HepG2 (cell line): Measurements from ENCODE around the gene EMC9. TPM values are rescaled to one million over a fixed set of nuclear protein-coding genes. Genes with fewer than 3 reads are reported as not detected.

Source experiments
- MED8 ChIP-seq: sonication (generic); formaldehyde crosslinking; IDR thresholded peaks from 2 replicates; pipeline ENCODE4 v1.8.1; 2023; ENCODE audit warnings: mild to moderate bottlenecking, missing genetic modification reagents; ENCODE audit not compliant: insufficient replicate concordance
- ZFAT ChIP-seq: sonication (generic); formaldehyde crosslinking; conservative IDR thresholded peaks from 2 replicates; pipeline ENCODE4 v1.8.1; 2023; ENCODE audit warnings: missing genetic modification reagents, inconsistent platforms
- ZFY ChIP-seq: sonication (generic); formaldehyde crosslinking; IDR thresholded peaks from 2 replicates; pipeline ENCODE4 v1.4.0; 2020; ENCODE audit warnings: missing genetic modification reagents
- ZNF136 ChIP-seq: sonication (generic); formaldehyde crosslinking; IDR thresholded peaks from 2 replicates; pipeline ENCODE4 v1.8.1; 2022; ENCODE audit warnings: low read depth, mild to moderate bottlenecking, moderate library complexity, missing genetic modification reagents
- ZNF430 ChIP-seq: sonication (generic); formaldehyde crosslinking; IDR thresholded peaks from 2 replicates; pipeline ENCODE4 v1.9.0; 2021; ENCODE audit warnings: mild to moderate bottlenecking, missing genetic modification reagents
- ZNF441 ChIP-seq: sonication (generic); formaldehyde crosslinking; IDR thresholded peaks from 2 replicates; pipeline ENCODE4 v1.7.0; 2021; ENCODE audit warnings: missing genetic modification reagents, borderline replicate concordance
- ZNF460 ChIP-seq: sonication (generic); formaldehyde crosslinking; IDR thresholded peaks from 2 replicates; pipeline ENCODE4 v1.5.1; 2020; ENCODE audit warnings: missing genetic modification reagents, mild to moderate bottlenecking, borderline replicate concordance
- ZNF703 ChIP-seq: sonication (generic); formaldehyde crosslinking; IDR thresholded peaks from 2 replicates; pipeline ENCODE4 v1.5.1; 2020; ENCODE audit warnings: missing genetic modification reagents, mild to moderate bottlenecking, moderate library complexity, borderline replicate concordance
- ZNF781 ChIP-seq: sonication (generic); formaldehyde crosslinking; IDR thresholded peaks from 2 replicates; pipeline ENCODE4 v1.5.1; 2020; ENCODE audit warnings: borderline replicate concordance, mild to moderate bottlenecking, missing genetic modification reagents; ENCODE audit errors: not compliant biosample characterization
- ZNF878 ChIP-seq: sonication (generic); formaldehyde crosslinking; IDR thresholded peaks from 2 replicates; pipeline ENCODE4 v1.8.1; 2023; ENCODE audit warnings: mild to moderate bottlenecking, missing genetic modification reagents, moderate library complexity
- polyA plus RNA-seq, 8 experiments: library from polyadenylated mRNA; depleted of rRNA in 3 of 8; stranded (reverse) in 7 of 8; unstranded in 1 of 8; fragments of >200 nt; fragmentation: Illumina TruSeq in 4 of 8; extraction: Trizol in 4 of 8; gene quantifications; 2 replicates each; pipeline versions ENCODE4 v1.2.1 to v1.2.3, GENCODE V29; 2011 to 2016; ENCODE audit warnings: low read depth in 4 of 8, missing spikeins in 1 of 8, mixed read lengths in 1 of 8; ENCODE audit not compliant: insufficient read depth in 1 of 8
- total RNA-seq, 5 experiments: library from RNA; depleted of rRNA; stranded (reverse); fragments of >200 nt; fragmentation: Illumina TruSeq; extraction: Trizol; gene quantifications; 2 replicates each; pipeline ENCODE4 v1.2.3, GENCODE V29; 2016; ENCODE audit warnings: low read depth in 1 of 5
- TF ChIP-seq, protein P1 (sequence below): IDR thresholded peaks from 2 replicates; pipeline ENCODE4 v1.6.1; 2016; ENCODE audit warnings: low read depth, missing genetic modification reagents, missing compliant biosample characterization
- TF ChIP-seq, protein P2 (sequence below): sonication (generic); formaldehyde crosslinking; IDR thresholded peaks from 2 replicates; pipeline ENCODE4 v1.8.0; 2022; ENCODE audit warnings: missing genetic modification reagents, mild to moderate bottlenecking, borderline replicate concordance
- TF ChIP-seq, protein P3 (sequence below): sonication (generic); formaldehyde crosslinking; IDR thresholded peaks from 2 replicates; pipeline ENCODE4 v1.8.0; 2022; ENCODE audit warnings: mild to moderate bottlenecking, missing genetic modification reagents, moderate library complexity
- TF ChIP-seq, protein P4 (sequence below): sonication (generic); formaldehyde crosslinking; IDR thresholded peaks from 2 replicates; pipeline ENCODE4 v1.4.0; 2020; ENCODE audit warnings: missing genetic modification reagents
- TF ChIP-seq, protein P5 (sequence below): sonication (generic); formaldehyde crosslinking; IDR thresholded peaks from 2 replicates; pipeline ENCODE4 v1.4.0; 2020; ENCODE audit warnings: mild to moderate bottlenecking, missing genetic modification reagents
- TF ChIP-seq, protein P6 (sequence below): sonication (generic); formaldehyde crosslinking; IDR thresholded peaks from 2 replicates; pipeline ENCODE4 v1.4.0; 2020; ENCODE audit warnings: missing genetic modification reagents, low read depth, mild to moderate bottlenecking, borderline replicate concordance

Gene EMC9
- total and polyA plus RNA-seq, 2 of the 13 experiments (the other 11 are each of a cell fraction or from before 2014, with no cell fraction given): 60.5 to 78.7 TPM

DNA sequence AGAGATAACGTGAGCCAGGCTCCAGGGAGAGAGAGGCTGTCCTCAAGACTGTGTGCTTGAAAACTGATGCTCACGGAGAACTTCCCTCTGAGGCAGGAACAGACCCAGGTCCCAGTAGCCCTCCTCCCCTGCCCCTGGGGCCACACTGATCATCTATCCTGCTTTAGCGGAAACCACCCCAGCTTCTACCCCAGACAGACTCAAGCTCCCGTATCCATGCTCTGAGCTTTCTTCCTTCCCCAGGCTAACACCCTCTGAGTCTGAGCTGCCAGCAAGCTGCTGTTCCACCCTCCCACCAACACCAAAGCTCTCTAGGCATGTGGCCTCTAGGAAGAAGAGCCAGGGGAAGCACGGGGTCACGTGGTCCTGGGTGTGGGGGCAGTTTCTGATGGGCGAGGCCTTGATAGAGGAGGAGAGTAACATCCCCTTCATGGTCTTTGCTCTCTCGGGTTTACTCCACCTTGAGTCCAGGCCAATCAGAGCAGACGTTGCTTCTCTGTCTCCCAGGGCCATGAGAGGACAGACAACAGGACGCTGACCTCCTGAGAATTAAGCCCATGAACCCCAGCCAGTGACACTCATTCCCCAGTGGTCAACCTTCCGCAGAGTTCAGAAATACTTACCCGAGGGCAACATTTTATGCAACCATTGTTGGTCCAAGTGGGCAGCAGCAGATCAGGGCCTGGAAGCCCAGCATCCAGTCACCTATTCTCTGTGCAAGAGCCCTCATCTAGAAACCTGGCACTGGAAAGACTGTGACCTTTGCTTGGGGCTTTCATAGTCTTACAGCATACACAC lies 45.9 kb downstream of the EMC9 start (continued):
- TF ChIP-seq, protein P1, sequence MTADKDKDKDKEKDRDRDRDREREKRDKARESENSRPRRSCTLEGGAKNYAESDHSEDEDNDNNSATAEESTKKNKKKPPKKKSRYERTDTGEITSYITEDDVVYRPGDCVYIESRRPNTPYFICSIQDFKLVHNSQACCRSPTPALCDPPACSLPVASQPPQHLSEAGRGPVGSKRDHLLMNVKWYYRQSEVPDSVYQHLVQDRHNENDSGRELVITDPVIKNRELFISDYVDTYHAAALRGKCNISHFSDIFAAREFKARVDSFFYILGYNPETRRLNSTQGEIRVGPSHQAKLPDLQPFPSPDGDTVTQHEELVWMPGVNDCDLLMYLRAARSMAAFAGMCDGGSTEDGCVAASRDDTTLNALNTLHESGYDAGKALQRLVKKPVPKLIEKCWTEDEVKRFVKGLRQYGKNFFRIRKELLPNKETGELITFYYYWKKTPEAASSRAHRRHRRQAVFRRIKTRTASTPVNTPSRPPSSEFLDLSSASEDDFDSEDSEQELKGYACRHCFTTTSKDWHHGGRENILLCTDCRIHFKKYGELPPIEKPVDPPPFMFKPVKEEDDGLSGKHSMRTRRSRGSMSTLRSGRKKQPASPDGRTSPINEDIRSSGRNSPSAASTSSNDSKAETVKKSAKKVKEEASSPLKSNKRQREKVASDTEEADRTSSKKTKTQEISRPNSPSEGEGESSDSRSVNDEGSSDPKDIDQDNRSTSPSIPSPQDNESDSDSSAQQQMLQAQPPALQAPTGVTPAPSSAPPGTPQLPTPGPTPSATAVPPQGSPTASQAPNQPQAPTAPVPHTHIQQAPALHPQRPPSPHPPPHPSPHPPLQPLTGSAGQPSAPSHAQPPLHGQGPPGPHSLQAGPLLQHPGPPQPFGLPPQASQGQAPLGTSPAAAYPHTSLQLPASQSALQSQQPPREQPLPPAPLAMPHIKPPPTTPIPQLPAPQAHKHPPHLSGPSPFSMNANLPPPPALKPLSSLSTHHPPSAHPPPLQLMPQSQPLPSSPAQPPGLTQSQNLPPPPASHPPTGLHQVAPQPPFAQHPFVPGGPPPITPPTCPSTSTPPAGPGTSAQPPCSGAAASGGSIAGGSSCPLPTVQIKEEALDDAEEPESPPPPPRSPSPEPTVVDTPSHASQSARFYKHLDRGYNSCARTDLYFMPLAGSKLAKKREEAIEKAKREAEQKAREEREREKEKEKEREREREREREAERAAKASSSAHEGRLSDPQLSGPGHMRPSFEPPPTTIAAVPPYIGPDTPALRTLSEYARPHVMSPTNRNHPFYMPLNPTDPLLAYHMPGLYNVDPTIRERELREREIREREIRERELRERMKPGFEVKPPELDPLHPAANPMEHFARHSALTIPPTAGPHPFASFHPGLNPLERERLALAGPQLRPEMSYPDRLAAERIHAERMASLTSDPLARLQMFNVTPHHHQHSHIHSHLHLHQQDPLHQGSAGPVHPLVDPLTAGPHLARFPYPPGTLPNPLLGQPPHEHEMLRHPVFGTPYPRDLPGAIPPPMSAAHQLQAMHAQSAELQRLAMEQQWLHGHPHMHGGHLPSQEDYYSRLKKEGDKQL: peak; percentile 94
- TF ChIP-seq ZNF430 (CRISPR knock-in tag) (peak; percentile 100), MED8 (peak; percentile 98), ZNF781 (peak; percentile 100), ZNF460 (CRISPR knock-in tag) (no peak), ZNF703 (CRISPR knock-in tag) (no peak), ZFY (CRISPR knock-in tag) (peak; percentile 83), ZNF441 (peak; percentile 97), ZFAT (CRISPR knock-in tag) (0 out of 2 replicates have a peak, but pooled peaks have one; percentile 62), ZNF878 (CRISPR knock-in tag) (no peak), ZNF136 (CRISPR knock-in tag) (peak; percentile 98)
- TF ChIP-seq, protein P2, sequence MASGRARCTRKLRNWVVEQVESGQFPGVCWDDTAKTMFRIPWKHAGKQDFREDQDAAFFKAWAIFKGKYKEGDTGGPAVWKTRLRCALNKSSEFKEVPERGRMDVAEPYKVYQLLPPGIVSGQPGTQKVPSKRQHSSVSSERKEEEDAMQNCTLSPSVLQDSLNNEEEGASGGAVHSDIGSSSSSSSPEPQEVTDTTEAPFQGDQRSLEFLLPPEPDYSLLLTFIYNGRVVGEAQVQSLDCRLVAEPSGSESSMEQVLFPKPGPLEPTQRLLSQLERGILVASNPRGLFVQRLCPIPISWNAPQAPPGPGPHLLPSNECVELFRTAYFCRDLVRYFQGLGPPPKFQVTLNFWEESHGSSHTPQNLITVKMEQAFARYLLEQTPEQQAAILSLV (CRISPR knock-in tag): peak; percentile 99
- TF ChIP-seq, protein P3, sequence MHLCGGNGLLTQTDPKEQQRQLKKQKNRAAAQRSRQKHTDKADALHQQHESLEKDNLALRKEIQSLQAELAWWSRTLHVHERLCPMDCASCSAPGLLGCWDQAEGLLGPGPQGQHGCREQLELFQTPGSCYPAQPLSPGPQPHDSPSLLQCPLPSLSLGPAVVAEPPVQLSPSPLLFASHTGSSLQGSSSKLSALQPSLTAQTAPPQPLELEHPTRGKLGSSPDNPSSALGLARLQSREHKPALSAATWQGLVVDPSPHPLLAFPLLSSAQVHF: no peak
- TF ChIP-seq, protein P4, sequence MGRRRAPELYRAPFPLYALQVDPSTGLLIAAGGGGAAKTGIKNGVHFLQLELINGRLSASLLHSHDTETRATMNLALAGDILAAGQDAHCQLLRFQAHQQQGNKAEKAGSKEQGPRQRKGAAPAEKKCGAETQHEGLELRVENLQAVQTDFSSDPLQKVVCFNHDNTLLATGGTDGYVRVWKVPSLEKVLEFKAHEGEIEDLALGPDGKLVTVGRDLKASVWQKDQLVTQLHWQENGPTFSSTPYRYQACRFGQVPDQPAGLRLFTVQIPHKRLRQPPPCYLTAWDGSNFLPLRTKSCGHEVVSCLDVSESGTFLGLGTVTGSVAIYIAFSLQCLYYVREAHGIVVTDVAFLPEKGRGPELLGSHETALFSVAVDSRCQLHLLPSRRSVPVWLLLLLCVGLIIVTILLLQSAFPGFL (CRISPR knock-in tag): no peak; the same call in 1 of the 2 replicates
- TF ChIP-seq, protein P5, sequence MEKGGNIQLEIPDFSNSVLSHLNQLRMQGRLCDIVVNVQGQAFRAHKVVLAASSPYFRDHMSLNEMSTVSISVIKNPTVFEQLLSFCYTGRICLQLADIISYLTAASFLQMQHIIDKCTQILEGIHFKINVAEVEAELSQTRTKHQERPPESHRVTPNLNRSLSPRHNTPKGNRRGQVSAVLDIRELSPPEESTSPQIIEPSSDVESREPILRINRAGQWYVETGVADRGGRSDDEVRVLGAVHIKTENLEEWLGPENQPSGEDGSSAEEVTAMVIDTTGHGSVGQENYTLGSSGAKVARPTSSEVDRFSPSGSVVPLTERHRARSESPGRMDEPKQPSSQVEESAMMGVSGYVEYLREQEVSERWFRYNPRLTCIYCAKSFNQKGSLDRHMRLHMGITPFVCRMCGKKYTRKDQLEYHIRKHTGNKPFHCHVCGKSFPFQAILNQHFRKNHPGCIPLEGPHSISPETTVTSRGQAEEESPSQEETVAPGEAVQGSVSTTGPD (CRISPR knock-in tag): no peak; the same call in none of the 2 replicates
- TF ChIP-seq, protein P6, sequence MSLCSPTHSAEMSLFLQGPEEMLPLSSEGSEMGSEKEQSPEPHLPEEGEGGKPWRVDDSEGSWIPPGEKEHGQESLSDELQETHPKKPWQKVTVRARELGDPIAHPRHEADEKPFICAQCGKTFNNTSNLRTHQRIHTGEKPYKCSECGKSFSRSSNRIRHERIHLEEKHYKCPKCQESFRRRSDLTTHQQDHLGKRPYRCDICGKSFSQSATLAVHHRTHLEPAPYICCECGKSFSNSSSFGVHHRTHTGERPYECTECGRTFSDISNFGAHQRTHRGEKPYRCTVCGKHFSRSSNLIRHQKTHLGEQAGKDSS (CRISPR knock-in tag): peak; percentile 99
